Liver (tissue), 9 donors: Measurements from ENCODE around the gene FHDC1. TPM values are rescaled to one million over a fixed set of nuclear protein-coding genes. Genes with fewer than 3 reads are reported as not detected.

Experiments
- DNase-seq: peaks from one replicate; pipeline ENCODE4 v3.0.0-alpha.2; 2017; ENCODE audit warnings: low spot score
- H3K27ac ChIP-seq, 2 donors: one replicate each; pipeline ENCODE4 v1.7.0; 2013; ENCODE audit warnings: inconsistent platforms in 2 of 2, low read length in 2 of 2, control low read depth in 1 of 2, low read depth in 1 of 2, mild to moderate bottlenecking in 1 of 2
- H3K27me3 ChIP-seq, 4 donors: one replicate each; pipeline versions ENCODE4 v1.6.1 to v1.7.0; 2013; ENCODE audit warnings: low read length in 3 of 4, inconsistent platforms in 1 of 4, mild to moderate bottlenecking in 1 of 4, moderate library complexity in 1 of 4; ENCODE audit not compliant: control insufficient read depth in 4 of 4, insufficient read depth in 4 of 4
- H3K36me3 ChIP-seq, 4 donors: one replicate each; pipeline versions ENCODE4 v1.6.1 to v1.7.0; 2013; ENCODE audit warnings: low read length in 3 of 4, mild to moderate bottlenecking in 3 of 4, low read depth in 1 of 4, moderate library complexity in 1 of 4; ENCODE audit not compliant: control insufficient read depth in 4 of 4, insufficient read depth in 3 of 4
- H3K4me1 ChIP-seq, 4 donors: one replicate each; pipeline versions ENCODE4 v1.6.1 to v1.7.0; 2013; ENCODE audit warnings: low read length in 3 of 4, mild to moderate bottlenecking in 3 of 4, moderate library complexity in 1 of 4; ENCODE audit not compliant: control insufficient read depth in 4 of 4, insufficient read depth in 4 of 4
- H3K4me3 ChIP-seq, 3 donors: one replicate each; pipeline versions ENCODE4 v1.6.1 to v1.7.0; 2013; ENCODE audit warnings: low read length in 3 of 3, control low read depth in 1 of 3, low read depth in 1 of 3, mild to moderate bottlenecking in 1 of 3
- H3K9ac ChIP-seq, 2 donors: one replicate each; pipeline ENCODE4 v1.7.0; 2013; ENCODE audit warnings: low read length in 2 of 2, mild to moderate bottlenecking in 2 of 2, moderate library complexity in 2 of 2, control low read depth in 1 of 2, low read depth in 1 of 2
- H3K9me3 ChIP-seq, 4 donors: one replicate each; pipeline versions ENCODE4 v1.6.1 to v1.7.0; 2013; ENCODE audit warnings: low read length in 3 of 4; ENCODE audit not compliant: control insufficient read depth in 4 of 4
- ATF3 ChIP-seq: IDR thresholded peaks from 2 replicates; pipeline ENCODE4 v1.6.1; 2016; ENCODE audit warnings: antibody characterized with exemption
- CTCF ChIP-seq: fragments of 150-350 bp; IDR thresholded peaks from 2 replicates; pipeline ENCODE4 v1.5.1; 2017; ENCODE audit warnings: improper control_type of control experiment, low read depth, low read length; ENCODE audit not compliant: missing input control
- EGR1 ChIP-seq, 2 donors: IDR thresholded peaks; 2 replicates each; pipeline ENCODE4 v1.6.1; 2016 to 2018; ENCODE audit warnings: antibody characterized with exemption in 2 of 2, low read depth in 2 of 2
- FOXA1 ChIP-seq: IDR thresholded peaks from 2 replicates; pipeline ENCODE4 v1.6.1; 2016; ENCODE audit warnings: antibody characterized with exemption
- FOXA2 ChIP-seq: IDR thresholded peaks from 2 replicates; pipeline ENCODE4 v1.6.1; 2016; ENCODE audit warnings: antibody characterized with exemption
- GABPA ChIP-seq, 2 donors: IDR thresholded peaks in 1 of 2; conservative IDR thresholded peaks in 1 of 2; 2 replicates each; pipeline ENCODE4 v1.6.1; 2016; ENCODE audit warnings: antibody characterized with exemption in 2 of 2, mild to moderate bottlenecking in 1 of 2, moderate library complexity in 1 of 2
- HNF4A ChIP-seq, 2 donors: conservative IDR thresholded peaks; 2 replicates each; pipeline ENCODE4 v1.6.1; 2016; ENCODE audit warnings: antibody characterized with exemption in 2 of 2, mild to moderate bottlenecking in 2 of 2
- HNF4G ChIP-seq: IDR thresholded peaks from 2 replicates; pipeline ENCODE4 v1.6.1; 2016; ENCODE audit warnings: antibody characterized with exemption
- JUND ChIP-seq, 2 donors: IDR thresholded peaks; 2 replicates each; pipeline ENCODE4 v1.6.1; 2016; ENCODE audit warnings: antibody characterized with exemption in 2 of 2
- MAX ChIP-seq: IDR thresholded peaks from 2 replicates; pipeline ENCODE4 v1.6.1; 2016; ENCODE audit warnings: antibody characterized with exemption
- NR2F2 ChIP-seq: IDR thresholded peaks from 2 replicates; pipeline ENCODE4 v1.6.1; 2016; ENCODE audit warnings: antibody characterized with exemption
- RAD21 ChIP-seq, 2 donors: IDR thresholded peaks; 2 replicates each; pipeline ENCODE4 v1.6.1; 2016; ENCODE audit warnings: antibody characterized with exemption in 2 of 2, mild to moderate bottlenecking in 2 of 2
- RXRA ChIP-seq, 2 donors: IDR thresholded peaks; 2 replicates each; pipeline ENCODE4 v1.6.1; 2017 to 2018; ENCODE audit warnings: antibody characterized with exemption in 2 of 2, mild to moderate bottlenecking in 1 of 2
- SP1 ChIP-seq: IDR thresholded peaks from 2 replicates; pipeline ENCODE4 v1.6.1; 2018; ENCODE audit warnings: antibody characterized with exemption, mild to moderate bottlenecking
- TAF1 ChIP-seq: conservative IDR thresholded peaks from 2 replicates; pipeline ENCODE4 v1.6.1; 2016; ENCODE audit warnings: antibody characterized with exemption, mild to moderate bottlenecking
- YY1 ChIP-seq: IDR thresholded peaks from 2 replicates; pipeline ENCODE4 v1.6.1; 2016; ENCODE audit warnings: antibody characterized with exemption, mild to moderate bottlenecking
- WGBS: extraction: QIAGEN DNeasy Blood & Tissue Kit; methylation state at CpG from one replicate; pipeline ENCODE4 v1.1.7; 2013; 5-methylcytosine and 5-hydroxymethylcytosine counted together
- polyA plus RNA-seq, 2 donors: library from polyadenylated mRNA; stranded (reverse) in 1 of 2; unstranded in 1 of 2; fragments of 200-250 nt in 1 of 2; fragments of >200 nt in 1 of 2; fragmentation: Nextera tagmentation in 1 of 2; extraction: Ambion mirVana in 1 of 2; gene quantifications; one replicate each; pipeline versions ENCODE4 v1.2.1 to v1.2.3, GENCODE V29; 2013 to 2015
- total RNA-seq, 2 donors: library from RNA; depleted of rRNA; stranded (reverse); fragments of >200 nt; gene quantifications; one replicate each; pipeline ENCODE4 v1.2.3, GENCODE V29; 2014
- TF ChIP-seq, protein P1 (sequence below): IDR thresholded peaks from 2 replicates; pipeline ENCODE4 v1.6.1; 2016; ENCODE audit warnings: antibody characterized with exemption, mild to moderate bottlenecking
- TF ChIP-seq, protein P2 (sequence below): IDR thresholded peaks from 2 replicates; pipeline ENCODE4 v1.6.1; 2016; ENCODE audit warnings: antibody characterized with exemption
- donor health status: healthy.
- donor health status: healthy.
- donor health status: healthy.
- donor health status: healthy.
- donor health status: healthy.

Gene FHDC1
- total and polyA plus RNA-seq, 4 donors: 0.06 to 33.0 (median 0.11) TPM

GRCh38 chr4:152954741-152955140, 18.6 kb downstream of the FHDC1 start:
- DNase-seq: no peak
- Histone ChIP-seq H3K4me1 (peaks cover 0 to 11% (median 9%) of the 10 kb centered on the region in 4 donors), H3K27me3 (no peaks in the 10 kb centered on the region), H3K4me3 (no peak overlapping the region), H3K9me3 (no peaks in the 10 kb centered on the region), H3K9ac (no peak overlapping the region), H3K36me3 (no peaks in the 10 kb centered on the region), H3K27ac (no peak overlapping the region)
- WGBS: 83% methylated on average over 1 of the region's 1 CpG
- TF ChIP-seq HNF4G (no peak), HNF4A (conservative IDR thresholded peaks at IDR 0.05) (no peak), YY1 (no peak), JUND (IDR thresholded peaks at IDR 0.05) (no peak), TAF1 (no peak), NR2F2 (no peak), FOXA2 (no peak), EGR1 (IDR thresholded peaks at IDR 0.05; ENCODE audit: low read depth in 2 of 2) (no peak), ATF3 (no peak), CTCF (no peak), MAX (no peak), RXRA (IDR thresholded peaks at IDR 0.05) (no peak)
- TF ChIP-seq, protein P1, sequence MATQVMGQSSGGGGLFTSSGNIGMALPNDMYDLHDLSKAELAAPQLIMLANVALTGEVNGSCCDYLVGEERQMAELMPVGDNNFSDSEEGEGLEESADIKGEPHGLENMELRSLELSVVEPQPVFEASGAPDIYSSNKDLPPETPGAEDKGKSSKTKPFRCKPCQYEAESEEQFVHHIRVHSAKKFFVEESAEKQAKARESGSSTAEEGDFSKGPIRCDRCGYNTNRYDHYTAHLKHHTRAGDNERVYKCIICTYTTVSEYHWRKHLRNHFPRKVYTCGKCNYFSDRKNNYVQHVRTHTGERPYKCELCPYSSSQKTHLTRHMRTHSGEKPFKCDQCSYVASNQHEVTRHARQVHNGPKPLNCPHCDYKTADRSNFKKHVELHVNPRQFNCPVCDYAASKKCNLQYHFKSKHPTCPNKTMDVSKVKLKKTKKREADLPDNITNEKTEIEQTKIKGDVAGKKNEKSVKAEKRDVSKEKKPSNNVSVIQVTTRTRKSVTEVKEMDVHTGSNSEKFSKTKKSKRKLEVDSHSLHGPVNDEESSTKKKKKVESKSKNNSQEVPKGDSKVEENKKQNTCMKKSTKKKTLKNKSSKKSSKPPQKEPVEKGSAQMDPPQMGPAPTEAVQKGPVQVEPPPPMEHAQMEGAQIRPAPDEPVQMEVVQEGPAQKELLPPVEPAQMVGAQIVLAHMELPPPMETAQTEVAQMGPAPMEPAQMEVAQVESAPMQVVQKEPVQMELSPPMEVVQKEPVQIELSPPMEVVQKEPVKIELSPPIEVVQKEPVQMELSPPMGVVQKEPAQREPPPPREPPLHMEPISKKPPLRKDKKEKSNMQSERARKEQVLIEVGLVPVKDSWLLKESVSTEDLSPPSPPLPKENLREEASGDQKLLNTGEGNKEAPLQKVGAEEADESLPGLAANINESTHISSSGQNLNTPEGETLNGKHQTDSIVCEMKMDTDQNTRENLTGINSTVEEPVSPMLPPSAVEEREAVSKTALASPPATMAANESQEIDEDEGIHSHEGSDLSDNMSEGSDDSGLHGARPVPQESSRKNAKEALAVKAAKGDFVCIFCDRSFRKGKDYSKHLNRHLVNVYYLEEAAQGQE: no peak
- TF ChIP-seq, protein P2, sequence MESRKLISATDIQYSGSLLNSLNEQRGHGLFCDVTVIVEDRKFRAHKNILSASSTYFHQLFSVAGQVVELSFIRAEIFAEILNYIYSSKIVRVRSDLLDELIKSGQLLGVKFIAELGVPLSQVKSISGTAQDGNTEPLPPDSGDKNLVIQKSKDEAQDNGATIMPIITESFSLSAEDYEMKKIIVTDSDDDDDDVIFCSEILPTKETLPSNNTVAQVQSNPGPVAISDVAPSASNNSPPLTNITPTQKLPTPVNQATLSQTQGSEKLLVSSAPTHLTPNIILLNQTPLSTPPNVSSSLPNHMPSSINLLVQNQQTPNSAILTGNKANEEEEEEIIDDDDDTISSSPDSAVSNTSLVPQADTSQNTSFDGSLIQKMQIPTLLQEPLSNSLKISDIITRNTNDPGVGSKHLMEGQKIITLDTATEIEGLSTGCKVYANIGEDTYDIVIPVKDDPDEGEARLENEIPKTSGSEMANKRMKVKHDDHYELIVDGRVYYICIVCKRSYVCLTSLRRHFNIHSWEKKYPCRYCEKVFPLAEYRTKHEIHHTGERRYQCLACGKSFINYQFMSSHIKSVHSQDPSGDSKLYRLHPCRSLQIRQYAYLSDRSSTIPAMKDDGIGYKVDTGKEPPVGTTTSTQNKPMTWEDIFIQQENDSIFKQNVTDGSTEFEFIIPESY: no peak

DNA sequence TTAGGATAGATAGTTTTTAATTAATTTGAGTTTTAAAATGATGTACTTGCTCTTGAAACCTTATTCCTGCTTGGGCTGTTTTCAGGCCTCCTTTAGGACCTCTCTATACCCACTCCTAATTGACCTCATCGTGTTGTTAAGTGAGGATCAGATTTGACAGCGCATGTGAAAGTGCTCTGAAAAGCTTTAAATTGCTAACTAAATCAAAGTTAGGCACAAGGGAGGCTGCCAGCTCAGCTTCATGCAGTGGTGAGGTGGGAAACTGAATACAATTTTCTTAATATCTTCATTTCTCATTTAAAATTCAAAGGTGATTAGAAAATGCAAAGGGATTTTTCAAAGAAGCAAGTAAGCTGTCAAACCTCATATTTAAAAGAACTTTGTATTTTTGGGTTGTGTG, 20.0 kb downstream of the FHDC1 start:
- no peak for DNase-seq
- Histone ChIP-seq H3K4me1 (peaks cover 0 to 11% (median 9%) of the 10 kb centered on the region in 4 donors), H3K9ac (no peak overlapping the region), H3K27ac (no peak overlapping the region), H3K9me3 (no peaks in the 10 kb centered on the region), H3K27me3 (no peaks in the 10 kb centered on the region), H3K4me3 (no peak overlapping the region), H3K36me3 (no peaks in the 10 kb centered on the region)
- WGBS: 78% methylated on average over 2 of the region's 2 CpGs
- no peak for TF ChIP-seq HNF4A (conservative IDR thresholded peaks at IDR 0.05)
- no peak for TF ChIP-seq ATF3
- no peak for TF ChIP-seq FOXA1
- TF ChIP-seq MAX: no peak
- TF ChIP-seq, protein P1: no peak
- TF ChIP-seq RAD21 (IDR thresholded peaks at IDR 0.05): no peak
- TF ChIP-seq EGR1 (IDR thresholded peaks at IDR 0.05; ENCODE audit: low read depth in 2 of 2): no peak
- no peak for TF ChIP-seq SP1
- no peak for TF ChIP-seq GABPA (IDR thresholded peaks at IDR 0.05 in 1 of 2, conservative IDR thresholded peaks at IDR 0.05 in 1 of 2)
- TF ChIP-seq RXRA (IDR thresholded peaks at IDR 0.05): no peak
- no peak for TF ChIP-seq HNF4G
- TF ChIP-seq YY1: no peak
